CD4-positive, alpha-beta T cell (primary cell): ENCODE data around the gene BCL3. TPM values are rescaled to one million over a fixed set of nuclear protein-coding genes. Genes with fewer than 3 reads are reported as not detected.
A peak's percentile ranks its signal among the peaks of the same experiment; 100 is the strongest.

Experiments
- ATAC-seq: fragments of 200-7000 bp; cut with Tn5 transposase; one replicate; pipeline ENCODE4 v1.10.0; 2022; ENCODE audit warnings: mild to moderate bottlenecking; ENCODE audit not compliant: poor library complexity
- CTCF ChIA-PET: fragments of 350-600 bp; sonication (Branson Sonifier 250); formaldehyde crosslinking; loops from one replicate; lab custom pipeline; 2021; ENCODE audit warnings: antibody characterized with exemption, inconsistent platforms; lab: Charles Lee
- POLR2A ChIA-PET: fragments of 350-600 bp; sonication (Branson Sonifier 250); formaldehyde crosslinking; loops from one replicate; lab custom pipeline; 2021; ENCODE audit warnings: antibody characterized with exemption, inconsistent platforms; lab: Charles Lee
- DNase-seq, 14 experiments: peaks; one replicate each; pipeline ENCODE4 v3.0.0-alpha.2; 2013 to 2020; ENCODE audit warnings: mixed read lengths in 2 of 14
- H3K27ac ChIP-seq, 2 donors: one replicate each; pipeline versions ENCODE4 v1.5.1 to v1.7.0; 2013; ENCODE audit warnings: low read length in 2 of 2, low read depth in 1 of 2, mild to moderate bottlenecking in 1 of 2
- H3K27me3 ChIP-seq, 2 experiments: 1 replicate in 1 of 2; 2 replicates in 1 of 2; pipeline versions ENCODE4 v1.6.1 to v1.7.0; 2013; ENCODE audit warnings: low read length in 2 of 2, control low read depth in 1 of 2, mild to moderate bottlenecking in 1 of 2, moderate library complexity in 1 of 2; ENCODE audit not compliant: insufficient read depth in 2 of 2, control insufficient read depth in 1 of 2
- H3K36me3 ChIP-seq: one replicate; pipeline ENCODE4 v1.6.1; 2013; ENCODE audit warnings: low read length, control low read depth; ENCODE audit not compliant: insufficient read depth
- H3K4me1 ChIP-seq: one replicate; pipeline ENCODE4 v1.6.1; 2013; ENCODE audit warnings: low read length, control low read depth; ENCODE audit not compliant: insufficient read depth
- H3K4me3 ChIP-seq: one replicate; pipeline ENCODE4 v1.5.1; 2013; ENCODE audit warnings: mild to moderate bottlenecking, low read length, moderate library complexity
- H3K9me3 ChIP-seq, 2 experiments: 1 replicate in 1 of 2; 2 replicates in 1 of 2; pipeline versions ENCODE4 v1.6.1 to v1.7.0; 2013; ENCODE audit warnings: low read length in 2 of 2, mild to moderate bottlenecking in 2 of 2, control low read depth in 1 of 2, moderate library complexity in 1 of 2; ENCODE audit not compliant: control insufficient read depth in 1 of 2, insufficient read depth in 1 of 2
- H3K27ac Mint-ChIP-seq: one replicate; pipeline ENCODE4 v1.8.0; 2020; ENCODE audit warnings: mixed read lengths
- H3K27me3 Mint-ChIP-seq: one replicate; pipeline ENCODE4 v1.8.0; 2021; ENCODE audit warnings: mixed read lengths
- H3K36me3 Mint-ChIP-seq: one replicate; pipeline ENCODE4 v1.8.0; 2021; ENCODE audit warnings: low read depth, mixed read lengths
- H3K4me1 Mint-ChIP-seq: one replicate; pipeline ENCODE4 v1.8.0; 2021; ENCODE audit warnings: low read depth, mixed read lengths
- H3K4me3 Mint-ChIP-seq: one replicate; pipeline ENCODE4 v1.8.0; 2020; ENCODE audit warnings: mild to moderate bottlenecking, mixed read lengths
- H3K9me3 Mint-ChIP-seq: one replicate; pipeline ENCODE4 v1.8.0; 2020; ENCODE audit warnings: mixed read lengths
- intact Hi-C, 2 experiments: fragments of 100-400 bp; cut with DNase I in 1 of 2; cut with micrococcal nuclease in 1 of 2; formaldehyde crosslinking; loops; one replicate each; pipeline versions ENCODE4 v1.15.1 to v1.9.0; 2023 to 2025; cut with DNase I, micrococcal nuclease
- total RNA-seq, 174 experiments: library from RNA in 2 of 174; stranded (reverse) in 2 of 174; gene quantifications; one replicate each; pipeline ENCODE4 v1.2.3 and lab custom pipeline; 2021 to 2026
- TF ChIP-seq, protein P1 (sequence below): fragments of 200-600 bp; IDR thresholded peaks from one replicate; pipeline ENCODE4 v1.8.0; 2022; ENCODE audit warnings: antibody characterized with exemption, mild to moderate bottlenecking

The BCL3 gene
- total RNA-seq, 2 experiments from 2014 or later: 90.9 to 97.1 TPM

DNA sequence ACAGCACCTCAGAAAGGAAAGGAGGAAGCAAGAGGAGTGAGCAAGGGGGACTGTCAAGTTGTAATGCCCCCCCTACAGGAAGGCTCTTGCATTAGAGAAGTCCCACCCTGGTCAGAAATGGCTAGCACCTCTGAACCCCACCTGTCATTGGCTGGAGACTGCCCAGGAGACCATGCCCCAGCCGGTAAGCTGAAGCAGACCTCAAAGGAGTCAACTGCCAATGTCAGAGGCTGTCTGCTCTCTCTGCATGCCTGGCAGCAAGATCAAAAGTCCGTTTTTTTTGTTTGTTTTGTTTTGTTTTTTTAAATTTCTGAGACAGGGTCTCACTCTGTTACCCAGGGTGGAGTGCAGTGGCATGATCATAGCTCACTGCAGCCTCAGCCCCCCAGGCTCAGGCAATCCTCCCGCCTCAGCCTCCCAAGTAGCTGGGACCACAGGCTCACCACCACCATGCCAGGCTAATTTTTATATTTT is 8.1 kb upstream of the BCL3 start:
- DNase-seq (peak in 1 of 14 experiments; percentile 8), ATAC-seq (no peak)
- Histone ChIP-seq H3K27me3 (no peaks in the 10 kb centered on the region), H3K4me1 (peaks cover 21% of the 10 kb centered on the region), H3K27ac (no peak overlapping the region), H3K36me3 (no peaks in the 10 kb centered on the region), H3K9me3 (no peaks in the 10 kb centered on the region), H3K4me3 (no peak overlapping the region)
- TF ChIP-seq, protein P1, sequence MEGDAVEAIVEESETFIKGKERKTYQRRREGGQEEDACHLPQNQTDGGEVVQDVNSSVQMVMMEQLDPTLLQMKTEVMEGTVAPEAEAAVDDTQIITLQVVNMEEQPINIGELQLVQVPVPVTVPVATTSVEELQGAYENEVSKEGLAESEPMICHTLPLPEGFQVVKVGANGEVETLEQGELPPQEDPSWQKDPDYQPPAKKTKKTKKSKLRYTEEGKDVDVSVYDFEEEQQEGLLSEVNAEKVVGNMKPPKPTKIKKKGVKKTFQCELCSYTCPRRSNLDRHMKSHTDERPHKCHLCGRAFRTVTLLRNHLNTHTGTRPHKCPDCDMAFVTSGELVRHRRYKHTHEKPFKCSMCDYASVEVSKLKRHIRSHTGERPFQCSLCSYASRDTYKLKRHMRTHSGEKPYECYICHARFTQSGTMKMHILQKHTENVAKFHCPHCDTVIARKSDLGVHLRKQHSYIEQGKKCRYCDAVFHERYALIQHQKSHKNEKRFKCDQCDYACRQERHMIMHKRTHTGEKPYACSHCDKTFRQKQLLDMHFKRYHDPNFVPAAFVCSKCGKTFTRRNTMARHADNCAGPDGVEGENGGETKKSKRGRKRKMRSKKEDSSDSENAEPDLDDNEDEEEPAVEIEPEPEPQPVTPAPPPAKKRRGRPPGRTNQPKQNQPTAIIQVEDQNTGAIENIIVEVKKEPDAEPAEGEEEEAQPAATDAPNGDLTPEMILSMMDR: no peak
- Mint-ChIP-seq H3K36me3 (no peaks in the 10 kb centered on the region), H3K27me3 (no peaks in the 10 kb centered on the region), H3K4me3 (no peak overlapping the region), H3K4me1 (peaks cover 5% of the 10 kb centered on the region), H3K27ac (no peak overlapping the region), H3K9me3 (no peaks in the 10 kb centered on the region)
- intact Hi-C loops: no loop called here
- ChIA-PET POLR2A (no interaction called here), CTCF (interaction anchor here (3.0 kb wide), 1 partner anchor 16 kb away, joined by 10 read pairs; no protein-coding TSS in a partner anchor)

DNA sequence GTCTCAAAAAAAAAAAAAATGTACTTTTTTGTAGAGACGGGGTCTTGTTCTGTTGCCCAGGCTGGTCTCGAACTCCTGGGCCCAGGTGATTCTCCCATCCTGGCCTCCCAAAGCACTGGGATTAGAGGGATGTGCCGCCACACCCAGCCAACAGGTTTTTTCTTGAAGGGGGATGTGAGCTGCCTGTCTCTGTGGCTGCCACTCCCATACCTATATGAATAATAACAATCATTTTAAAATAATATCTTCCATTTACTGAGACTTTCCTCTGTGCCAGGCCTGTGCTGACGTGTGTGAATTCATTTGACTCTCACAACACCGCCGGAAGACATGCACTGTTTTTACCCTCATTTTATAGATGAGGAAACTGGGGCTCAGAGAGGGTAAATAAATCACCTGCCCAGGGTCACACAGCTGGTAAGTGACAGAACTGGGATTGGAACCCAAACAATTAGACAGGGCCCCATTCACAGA is 7.2 kb upstream of the BCL3 start:
- no peak overlapping the region for H3K4me3 ChIP-seq
- H3K36me3 ChIP-seq: no peaks in the 10 kb centered on the region
- ChIA-PET CTCF (interaction anchor here (1.7 to 3.0 kb wide), 3 partner anchors 12 to 52 kb away, joined by 3 to 14 read pairs (median 4); no protein-coding TSS in a partner anchor), POLR2A (no interaction called here)
- TF ChIP-seq, protein P1: no peak
- H3K27ac Mint-ChIP-seq: no peak overlapping the region
- no peak overlapping the region for H3K27ac ChIP-seq
- H3K4me3 Mint-ChIP-seq: no peak overlapping the region
- H3K36me3 Mint-ChIP-seq: no peaks in the 10 kb centered on the region
- intact Hi-C loops: no loop called here
- H3K27me3 ChIP-seq: no peaks in the 10 kb centered on the region
- ATAC-seq (peak; percentile 30), DNase-seq (no peak)
- H3K9me3 Mint-ChIP-seq: no peaks in the 10 kb centered on the region
- H3K4me1 Mint-ChIP-seq: peaks cover 5% of the 10 kb centered on the region
- H3K9me3 ChIP-seq: no peaks in the 10 kb centered on the region
- H3K4me1 ChIP-seq: peaks cover 21% of the 10 kb centered on the region
- H3K27me3 Mint-ChIP-seq: no peaks in the 10 kb centered on the region

DNA sequence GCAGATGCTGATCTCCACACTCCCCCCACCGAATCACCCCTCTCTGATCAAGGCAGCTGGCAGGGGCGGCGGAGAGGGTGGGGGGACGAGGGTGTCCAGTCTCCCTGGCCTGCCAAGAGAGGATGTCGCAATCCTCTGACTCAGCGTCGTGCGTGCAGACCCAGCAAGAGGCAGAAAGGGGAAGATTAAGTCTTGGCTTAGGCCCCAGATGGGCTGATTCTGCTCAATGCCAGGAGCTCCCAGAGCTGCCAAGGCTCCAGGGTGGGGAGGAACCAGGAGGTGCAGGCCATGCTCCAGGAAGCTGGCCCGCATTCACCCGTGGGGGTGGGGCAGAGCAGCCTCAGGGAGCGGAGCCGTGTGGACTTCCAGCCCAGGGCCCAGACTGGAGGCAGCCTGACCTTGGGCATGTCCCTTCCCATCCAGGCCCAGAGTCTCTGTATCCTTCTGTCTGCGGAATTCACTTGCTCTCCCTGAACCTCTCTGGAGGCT is 6.6 kb upstream of the BCL3 start:
- DNase-seq (peak in 3 of 14 experiments; percentile 32 to 82 (median 75)), ATAC-seq (peak; percentile 24)
- H3K9me3 Mint-ChIP-seq: no peaks in the 10 kb centered on the region
- H3K4me3 ChIP-seq: no peak overlapping the region
- intact Hi-C loops: no loop called here
- H3K27me3 Mint-ChIP-seq: no peaks in the 10 kb centered on the region
- no peaks in the 10 kb centered on the region for H3K36me3 ChIP-seq
- no peak overlapping the region for H3K4me3 Mint-ChIP-seq
- no peaks in the 10 kb centered on the region for H3K36me3 Mint-ChIP-seq
- H3K4me1 ChIP-seq: peaks cover 26% of the 10 kb centered on the region
- no peaks in the 10 kb centered on the region for H3K27me3 ChIP-seq
- POLR2A ChIA-PET: no interaction called here
- peaks cover 8% of the 10 kb centered on the region for H3K4me1 Mint-ChIP-seq
- TF ChIP-seq, protein P1: no peak
- CTCF ChIA-PET: interaction anchor here (1.7 to 5.3 kb wide), 4 partner anchors 11 to 53 kb away, joined by 3 to 23 read pairs (median 9); no protein-coding TSS in a partner anchor
- no peak overlapping the region for H3K27ac Mint-ChIP-seq
- H3K27ac ChIP-seq: no peak overlapping the region
- H3K9me3 ChIP-seq: no peaks in the 10 kb centered on the region
